ENCODE measurements around the gene PCSK6. TPM values are rescaled to one million over a fixed set of nuclear protein-coding genes. Genes with fewer than 3 reads are reported as not detected.

PCSK6 gene
- total and polyA plus RNA-seq, 2 donors from 2014 or later, result 3.8 to 7.3 TPM

DNA sequence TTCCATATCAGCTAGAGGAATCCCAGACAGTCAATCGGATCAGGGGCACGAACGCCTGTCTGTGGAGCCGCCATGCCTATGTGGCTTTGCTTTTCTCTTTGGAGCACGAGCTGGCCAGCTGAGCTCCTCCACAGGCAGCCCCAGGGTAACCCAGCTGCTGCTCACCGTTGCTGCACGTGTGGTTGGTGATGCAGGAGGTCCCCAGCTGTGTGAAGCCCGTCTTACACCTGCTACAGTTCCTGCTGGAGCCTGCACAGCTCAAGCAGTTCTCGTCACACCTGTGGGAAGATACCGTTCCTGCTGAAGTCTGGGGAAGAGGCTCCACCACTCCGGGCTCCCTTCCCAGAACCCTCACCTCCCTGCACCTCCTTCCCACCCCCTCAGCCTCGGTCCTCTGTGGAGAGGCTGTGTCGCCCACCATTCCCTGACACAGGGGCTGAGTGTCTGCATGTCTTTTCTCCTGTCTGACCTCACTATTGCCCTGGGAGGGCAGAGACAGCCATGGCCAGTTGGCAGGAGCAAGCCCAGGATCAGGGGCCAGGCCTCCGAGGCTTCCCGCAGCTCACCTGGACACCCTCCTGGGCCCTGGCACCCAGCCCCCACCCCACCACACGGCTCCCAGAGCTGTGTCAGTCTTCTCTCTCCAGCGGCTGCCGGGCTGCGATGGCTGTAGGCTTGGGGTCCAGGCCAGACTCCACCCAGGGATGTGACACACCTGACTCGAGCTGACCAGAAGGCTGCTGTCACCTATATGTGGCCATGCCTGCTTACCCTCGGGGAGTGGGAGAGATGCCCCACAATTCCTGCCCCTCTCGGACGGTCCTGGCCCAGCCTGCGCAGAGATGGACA, 182.2 kb downstream of the PCSK6 start:
- TF ChIP-seq, protein P1, sequence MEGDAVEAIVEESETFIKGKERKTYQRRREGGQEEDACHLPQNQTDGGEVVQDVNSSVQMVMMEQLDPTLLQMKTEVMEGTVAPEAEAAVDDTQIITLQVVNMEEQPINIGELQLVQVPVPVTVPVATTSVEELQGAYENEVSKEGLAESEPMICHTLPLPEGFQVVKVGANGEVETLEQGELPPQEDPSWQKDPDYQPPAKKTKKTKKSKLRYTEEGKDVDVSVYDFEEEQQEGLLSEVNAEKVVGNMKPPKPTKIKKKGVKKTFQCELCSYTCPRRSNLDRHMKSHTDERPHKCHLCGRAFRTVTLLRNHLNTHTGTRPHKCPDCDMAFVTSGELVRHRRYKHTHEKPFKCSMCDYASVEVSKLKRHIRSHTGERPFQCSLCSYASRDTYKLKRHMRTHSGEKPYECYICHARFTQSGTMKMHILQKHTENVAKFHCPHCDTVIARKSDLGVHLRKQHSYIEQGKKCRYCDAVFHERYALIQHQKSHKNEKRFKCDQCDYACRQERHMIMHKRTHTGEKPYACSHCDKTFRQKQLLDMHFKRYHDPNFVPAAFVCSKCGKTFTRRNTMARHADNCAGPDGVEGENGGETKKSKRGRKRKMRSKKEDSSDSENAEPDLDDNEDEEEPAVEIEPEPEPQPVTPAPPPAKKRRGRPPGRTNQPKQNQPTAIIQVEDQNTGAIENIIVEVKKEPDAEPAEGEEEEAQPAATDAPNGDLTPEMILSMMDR (IDR thresholded peaks at IDR 0.05; ENCODE audit: borderline replicate concordance, extremely low read depth, insufficient read depth), result no peak
- no peaks in the 10 kb centered on the region for H3K27me3 ChIP-seq (ENCODE audit: control insufficient read depth, insufficient read depth, low read length)
- no peaks in the 10 kb centered on the region for H3K9me3 ChIP-seq (ENCODE audit: control insufficient read depth in 2 of 3, insufficient read depth in 1 of 3, low read length in 3 of 3)
- FAIRE-seq (no peak), DNase-seq (peak in 3 of 5 donors; percentile 28 to 39 (median 35))
- H3K36me3 ChIP-seq (ENCODE audit: control insufficient read depth in 2 of 3, insufficient read depth in 3 of 3, low read length in 3 of 3), result no peaks in the 10 kb centered on the region
- intact Hi-C loops (cut with DNase I), result loop anchor here (10.0 kb wide), 1 partner anchor 58 kb away; no protein-coding TSS in a partner anchor
- H3K4me3 ChIP-seq (ENCODE audit: low read length in 3 of 3), result no peak overlapping the region
- no peak overlapping the region for H3K9ac ChIP-seq (ENCODE audit: low read length in 3 of 3)
- no peaks in the 10 kb centered on the region for H3K4me1 ChIP-seq (ENCODE audit: control insufficient read depth in 2 of 3, insufficient read depth in 2 of 3, low read depth in 1 of 3, low read length in 3 of 3)
- no peak overlapping the region for H3K27ac ChIP-seq (ENCODE audit: low read depth in 2 of 2, low read length in 2 of 2)

DNA sequence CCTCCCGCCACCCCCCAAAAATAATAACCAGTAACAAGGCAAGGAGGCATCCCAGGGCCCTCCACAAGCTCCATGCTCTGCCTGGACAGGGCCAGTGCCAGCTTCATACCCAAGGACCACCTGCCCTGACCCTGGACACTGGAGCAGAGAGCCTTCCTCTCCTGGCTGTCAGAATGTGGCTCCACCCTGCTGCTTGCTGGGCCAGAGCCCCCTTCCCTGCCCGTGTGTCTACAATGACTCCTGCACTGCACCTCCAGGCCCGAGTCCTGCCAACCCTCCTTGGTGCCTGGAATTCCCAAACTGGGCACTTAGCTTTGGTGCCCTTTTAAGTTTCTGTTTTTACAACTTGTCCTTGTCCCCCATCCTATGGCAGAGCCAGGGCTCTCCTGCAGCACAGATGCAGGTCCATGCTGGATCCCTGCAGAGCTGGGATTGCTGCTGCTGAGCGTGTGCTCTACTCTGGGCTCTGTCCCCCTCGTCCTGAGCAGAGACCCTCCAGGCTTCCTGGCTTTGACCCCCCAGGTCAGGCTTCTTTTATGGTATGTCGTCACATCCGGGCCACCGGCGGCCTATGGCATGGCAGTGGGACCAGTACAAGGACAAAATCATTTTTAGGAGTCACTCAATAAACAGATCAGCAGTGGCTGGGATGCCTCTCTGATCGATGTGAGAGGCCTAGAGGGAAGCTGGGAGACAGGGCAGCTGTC, 183.0 kb downstream of the PCSK6 start:
- H3K27ac ChIP-seq (ENCODE audit: low read depth in 2 of 2, low read length in 2 of 2), result no peak overlapping the region
- no peak overlapping the region for H3K9ac ChIP-seq (ENCODE audit: low read length in 3 of 3)
- no peaks in the 10 kb centered on the region for H3K4me1 ChIP-seq (ENCODE audit: control insufficient read depth in 2 of 3, insufficient read depth in 2 of 3, low read depth in 1 of 3, low read length in 3 of 3)
- intact Hi-C loops (cut with DNase I), result loop anchor here (10.0 kb wide), 1 partner anchor 58 kb away; no protein-coding TSS in a partner anchor
- H3K9me3 ChIP-seq (ENCODE audit: control insufficient read depth in 2 of 3, insufficient read depth in 1 of 3, low read length in 3 of 3), result no peaks in the 10 kb centered on the region
- DNase-seq, result peak in 1 of 5 donors; percentile 18
- no peak overlapping the region for H3K4me3 ChIP-seq (ENCODE audit: low read length in 3 of 3)
- TF ChIP-seq, protein P1 (IDR thresholded peaks at IDR 0.05; ENCODE audit: borderline replicate concordance, extremely low read depth, insufficient read depth), result no peak
- no peak for FAIRE-seq
- no peaks in the 10 kb centered on the region for H3K27me3 ChIP-seq (ENCODE audit: control insufficient read depth, insufficient read depth, low read length)
- H3K36me3 ChIP-seq (ENCODE audit: control insufficient read depth in 2 of 3, insufficient read depth in 3 of 3, low read length in 3 of 3), result no peaks in the 10 kb centered on the region

DNA sequence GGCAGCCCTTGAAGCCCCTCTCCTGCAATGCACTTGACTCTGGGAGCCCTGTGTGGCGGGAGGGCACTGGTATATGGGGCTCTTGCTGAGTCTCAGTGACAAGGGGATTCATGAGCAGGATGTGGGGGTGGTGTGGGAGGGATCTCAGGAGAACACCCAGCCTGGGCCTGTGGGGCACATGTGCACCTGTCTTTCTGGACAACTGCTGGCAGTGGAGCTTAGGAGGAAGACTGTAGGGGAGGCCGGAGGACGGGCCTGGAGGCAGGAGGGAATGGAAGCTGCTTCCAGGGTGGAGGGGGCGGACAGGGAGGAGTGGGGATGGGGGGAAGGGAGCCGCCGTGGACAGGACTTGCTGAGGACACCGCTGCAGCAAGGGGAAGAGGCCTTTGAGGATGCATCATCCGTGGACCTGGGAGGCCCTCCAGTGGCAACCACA, 183.7 kb downstream of the PCSK6 start:
- TF ChIP-seq, protein P1 (IDR thresholded peaks at IDR 0.05; ENCODE audit: borderline replicate concordance, extremely low read depth, insufficient read depth), result no peak
- Histone ChIP-seq H3K4me1 (ENCODE audit: control insufficient read depth in 2 of 3, insufficient read depth in 2 of 3, low read depth in 1 of 3, low read length in 3 of 3) (no peaks in the 10 kb centered on the region), H3K9ac (ENCODE audit: low read length in 3 of 3) (no peak overlapping the region), H3K27ac (ENCODE audit: low read depth in 2 of 2, low read length in 2 of 2) (no peak overlapping the region), H3K27me3 (ENCODE audit: control insufficient read depth, insufficient read depth, low read length) (no peaks in the 10 kb centered on the region), H3K4me3 (ENCODE audit: low read length in 3 of 3) (no peak overlapping the region), H3K9me3 (ENCODE audit: control insufficient read depth in 2 of 3, insufficient read depth in 1 of 3, low read length in 3 of 3) (no peaks in the 10 kb centered on the region), H3K36me3 (ENCODE audit: control insufficient read depth in 2 of 3, insufficient read depth in 3 of 3, low read length in 3 of 3) (no peaks in the 10 kb centered on the region)
- FAIRE-seq (no peak), DNase-seq (peak in 1 of 5 donors; percentile 33)
- intact Hi-C loops (cut with DNase I), result loop anchor here (10.0 kb wide), 1 partner anchor 59 kb away; no protein-coding TSS in a partner anchor
